ENCODE measurements around the gene CRYAA.

Gene CRYAA

GRCh38 chr21:43192501-43193081, 23.8 kb downstream of the CRYAA start:
- no peak overlapping the region for H3K27ac ChIP-seq (ENCODE audit: low read depth, low read length)
- H3K9me3 ChIP-seq (ENCODE audit: control insufficient read depth, insufficient read depth, low read length), result no peaks in the 10 kb centered on the region
- H3K9ac ChIP-seq (ENCODE audit: low read depth, low read length), result no peak overlapping the region
- no peaks in the 10 kb centered on the region for H3K36me3 ChIP-seq (ENCODE audit: control insufficient read depth, insufficient read depth, low read length)
- H3K27me3 ChIP-seq (ENCODE audit: control insufficient read depth, insufficient read depth, low read length), result no peaks in the 10 kb centered on the region
- H3K4me1 ChIP-seq (ENCODE audit: control insufficient read depth, insufficient read depth, low read length), result peaks cover 10% of the 10 kb centered on the region
- no peak overlapping the region for H3K4me3 ChIP-seq (ENCODE audit: low read depth, low read length)

GRCh38 chr21:43193088-43193650, 24.4 kb downstream of the CRYAA start:
- Histone ChIP-seq H3K36me3 (ENCODE audit: control insufficient read depth, insufficient read depth, low read length) (no peaks in the 10 kb centered on the region), H3K4me3 (ENCODE audit: low read depth, low read length) (no peak overlapping the region), H3K27me3 (ENCODE audit: control insufficient read depth, insufficient read depth, low read length) (no peaks in the 10 kb centered on the region), H3K27ac (ENCODE audit: low read depth, low read length) (no peak overlapping the region), H3K9ac (ENCODE audit: low read depth, low read length) (no peak overlapping the region), H3K4me1 (ENCODE audit: control insufficient read depth, insufficient read depth, low read length) (peaks cover 10% of the 10 kb centered on the region), H3K9me3 (ENCODE audit: control insufficient read depth, insufficient read depth, low read length) (no peaks in the 10 kb centered on the region)

- Histone ChIP-seq H3K27me3 (ENCODE audit: control insufficient read depth, insufficient read depth, low read length) (no peaks in the 10 kb centered on the region), H3K9ac (ENCODE audit: low read depth, low read length) (no peak overlapping the region), H3K36me3 (ENCODE audit: control insufficient read depth, insufficient read depth, low read length) (no peaks in the 10 kb centered on the region), H3K27ac (ENCODE audit: low read depth, low read length) (no peak overlapping the region), H3K9me3 (ENCODE audit: control insufficient read depth, insufficient read depth, low read length) (no peaks in the 10 kb centered on the region), H3K4me3 (ENCODE audit: low read depth, low read length) (no peak overlapping the region), H3K4me1 (ENCODE audit: control insufficient read depth, insufficient read depth, low read length) (peaks cover 10% of the 10 kb centered on the region)
Measured at GRCh38 chr21:43193651-43194302, 25.0 kb downstream of the CRYAA start.

GRCh38 chr21:43194303-43195120, 25.7 kb downstream of the CRYAA start:
- Histone ChIP-seq H3K4me3 (ENCODE audit: low read depth, low read length) (no peak overlapping the region), H3K9me3 (ENCODE audit: control insufficient read depth, insufficient read depth, low read length) (no peaks in the 10 kb centered on the region), H3K27me3 (ENCODE audit: control insufficient read depth, insufficient read depth, low read length) (no peaks in the 10 kb centered on the region), H3K4me1 (ENCODE audit: control insufficient read depth, insufficient read depth, low read length) (peaks cover 10% of the 10 kb centered on the region), H3K27ac (ENCODE audit: low read depth, low read length) (no peak overlapping the region), H3K9ac (ENCODE audit: low read depth, low read length) (no peak overlapping the region), H3K36me3 (ENCODE audit: control insufficient read depth, insufficient read depth, low read length) (no peaks in the 10 kb centered on the region)

GRCh38 chr21:43195121-43196021, 26.6 kb downstream of the CRYAA start:
- Histone ChIP-seq H3K27ac (ENCODE audit: low read depth, low read length) (no peak overlapping the region), H3K9ac (ENCODE audit: low read depth, low read length) (no peak overlapping the region), H3K4me1 (ENCODE audit: control insufficient read depth, insufficient read depth, low read length) (peaks cover 8% of the 10 kb centered on the region), H3K27me3 (ENCODE audit: control insufficient read depth, insufficient read depth, low read length) (no peaks in the 10 kb centered on the region), H3K9me3 (ENCODE audit: control insufficient read depth, insufficient read depth, low read length) (no peaks in the 10 kb centered on the region), H3K4me3 (ENCODE audit: low read depth, low read length) (no peak overlapping the region), H3K36me3 (ENCODE audit: control insufficient read depth, insufficient read depth, low read length) (no peaks in the 10 kb centered on the region)

- no peak overlapping the region for H3K4me3 ChIP-seq (ENCODE audit: low read depth, low read length)
- no peaks in the 10 kb centered on the region for H3K36me3 ChIP-seq (ENCODE audit: control insufficient read depth, insufficient read depth, low read length)
- no peak overlapping the region for H3K9ac ChIP-seq (ENCODE audit: low read depth, low read length)
- no peak overlapping the region for H3K27ac ChIP-seq (ENCODE audit: low read depth, low read length)
- no peaks in the 10 kb centered on the region for H3K27me3 ChIP-seq (ENCODE audit: control insufficient read depth, insufficient read depth, low read length)
- H3K9me3 ChIP-seq (ENCODE audit: control insufficient read depth, insufficient read depth, low read length), result peaks cover 5% of the 10 kb centered on the region; the same call in 1 of the 2 replicates
- H3K4me1 ChIP-seq (ENCODE audit: control insufficient read depth, insufficient read depth, low read length), result peaks cover 8% of the 10 kb centered on the region
Measured at GRCh38 chr21:43196826-43197225, 28.0 kb downstream of the CRYAA start.

- Histone ChIP-seq H3K9ac (ENCODE audit: low read depth, low read length) (no peak overlapping the region), H3K27me3 (ENCODE audit: control insufficient read depth, insufficient read depth, low read length) (no peaks in the 10 kb centered on the region), H3K4me1 (ENCODE audit: control insufficient read depth, insufficient read depth, low read length) (peaks cover 8% of the 10 kb centered on the region), H3K9me3 (ENCODE audit: control insufficient read depth, insufficient read depth, low read length) (peaks cover 5% of the 10 kb centered on the region; the same call in 1 of the 2 replicates), H3K4me3 (ENCODE audit: low read depth, low read length) (no peak overlapping the region), H3K36me3 (ENCODE audit: control insufficient read depth, insufficient read depth, low read length) (no peaks in the 10 kb centered on the region), H3K27ac (ENCODE audit: low read depth, low read length) (no peak overlapping the region)
Measured at GRCh38 chr21:43198376-43198775, 29.6 kb downstream of the CRYAA start.

- H3K27me3 ChIP-seq (ENCODE audit: control insufficient read depth, insufficient read depth, low read length), result no peaks in the 10 kb centered on the region
- H3K9me3 ChIP-seq (ENCODE audit: control insufficient read depth, insufficient read depth, low read length), result peaks cover 5% of the 10 kb centered on the region; the same call in 1 of the 2 replicates
- peaks cover 8% of the 10 kb centered on the region; the same call in 1 of the 2 replicates for H3K4me1 ChIP-seq (ENCODE audit: control insufficient read depth, insufficient read depth, low read length)
- H3K9ac ChIP-seq (ENCODE audit: low read depth, low read length), result no peak overlapping the region
- no peaks in the 10 kb centered on the region for H3K36me3 ChIP-seq (ENCODE audit: control insufficient read depth, insufficient read depth, low read length)
- no peak overlapping the region for H3K27ac ChIP-seq (ENCODE audit: low read depth, low read length)
- H3K4me3 ChIP-seq (ENCODE audit: low read depth, low read length), result no peak overlapping the region
Measured at GRCh38 chr21:43201491-43201890, 32.7 kb downstream of the CRYAA start.

GRCh38 chr21:43203591-43203990, 34.8 kb downstream of the CRYAA start:
- H3K9ac ChIP-seq (ENCODE audit: low read depth, low read length), result no peak overlapping the region
- H3K27me3 ChIP-seq (ENCODE audit: control insufficient read depth, insufficient read depth, low read length), result no peaks in the 10 kb centered on the region

GRCh38 chr21:43204638-43205037, 35.8 kb downstream of the CRYAA start:
- H3K4me3 ChIP-seq (ENCODE audit: low read depth, low read length), result no peak overlapping the region
- H3K27me3 ChIP-seq (ENCODE audit: control insufficient read depth, insufficient read depth, low read length), result no peaks in the 10 kb centered on the region
- peaks cover 5% of the 10 kb centered on the region; the same call in 1 of the 2 replicates for H3K9me3 ChIP-seq (ENCODE audit: control insufficient read depth, insufficient read depth, low read length)

More at GRCh38 chr21:43203591-43203990, 34.8 kb downstream of the CRYAA start:
- Histone ChIP-seq H3K36me3 (ENCODE audit: control insufficient read depth, insufficient read depth, low read length) (no peaks in the 10 kb centered on the region), H3K9me3 (ENCODE audit: control insufficient read depth, insufficient read depth, low read length) (peaks cover 5% of the 10 kb centered on the region; the same call in 1 of the 2 replicates), H3K4me3 (ENCODE audit: low read depth, low read length) (no peak overlapping the region), H3K4me1 (ENCODE audit: control insufficient read depth, insufficient read depth, low read length) (no peaks in the 10 kb centered on the region), H3K27ac (ENCODE audit: low read depth, low read length) (no peak overlapping the region)

More at GRCh38 chr21:43204638-43205037, 35.8 kb downstream of the CRYAA start:
- H3K4me1 ChIP-seq (ENCODE audit: control insufficient read depth, insufficient read depth, low read length), result no peaks in the 10 kb centered on the region
- no peak overlapping the region for H3K27ac ChIP-seq (ENCODE audit: low read depth, low read length)
- no peaks in the 10 kb centered on the region for H3K36me3 ChIP-seq (ENCODE audit: control insufficient read depth, insufficient read depth, low read length)
- H3K9ac ChIP-seq (ENCODE audit: low read depth, low read length), result no peak overlapping the region
